Cerebellar nuclear complex (tissue), 1 donor: ENCODE measurements around the gene PTPRM.
"Not testable (repeated sequence)": the region's sequence is repeated elsewhere in the genome, so short reads cannot be mapped to it uniquely, and the experiment has no call there.

Source experiments
- DNase-seq, 2 experiments: peaks; one replicate each; lab custom pipeline; 2025; lab: John Stamatoyannopoulos, UW

Gene PTPRM

GRCh38 chr18:7727361-7728076 lies 160.4 kb downstream of the PTPRM start:
- no peak for DNase-seq

GRCh38 chr18:7728297-7728696 lies 161.2 kb downstream of the PTPRM start:
- no peak for DNase-seq

GRCh38 chr18:7729868-7730267 lies 162.8 kb downstream of the PTPRM start:
- no peak for DNase-seq

GRCh38 chr18:7730682-7731081 lies 163.6 kb downstream of the PTPRM start:
- DNase-seq: no peak

GRCh38 chr18:7733642-7734041 lies 166.5 kb downstream of the PTPRM start:
- DNase-seq: no peak

GRCh38 chr18:7735196-7735595 lies 168.1 kb downstream of the PTPRM start:
- DNase-seq: no peak

GRCh38 chr18:7735626-7736175 lies 168.6 kb downstream of the PTPRM start:
- no peak for DNase-seq

- not testable (repeated sequence) for DNase-seq
These were observed 169.4 kb downstream of the PTPRM start for GRCh38 chr18:7736526-7736925.

- DNase-seq: no peak
These were observed 170.4 kb downstream of the PTPRM start for GRCh38 chr18:7737550-7737949.

- no peak for DNase-seq
These were observed 173.7 kb downstream of the PTPRM start for GRCh38 chr18:7740821-7741220.

- DNase-seq: no peak
These were observed 174.5 kb downstream of the PTPRM start for GRCh38 chr18:7741640-7742039.

GRCh38 chr18:7742224-7742623 lies 175.1 kb downstream of the PTPRM start:
- no peak for DNase-seq

- DNase-seq: no peak
These were observed 176.1 kb downstream of the PTPRM start for GRCh38 chr18:7743256-7743655.

- no peak for DNase-seq
These were observed 179.0 kb downstream of the PTPRM start for GRCh38 chr18:7746106-7746505.

GRCh38 chr18:7748251-7749007 lies 181.3 kb downstream of the PTPRM start:
- DNase-seq: no peak

- no peak for DNase-seq
These were observed 181.9 kb downstream of the PTPRM start for GRCh38 chr18:7749008-7749405.

- DNase-seq: no peak
These were observed 182.4 kb downstream of the PTPRM start for GRCh38 chr18:7749510-7749981.

GRCh38 chr18:7750095-7750663 lies 183.1 kb downstream of the PTPRM start:
- no peak for DNase-seq

- no peak for DNase-seq
These were observed 183.8 kb downstream of the PTPRM start for GRCh38 chr18:7750966-7751365.

GRCh38 chr18:7754258-7754657 lies 187.1 kb downstream of the PTPRM start:
- DNase-seq: no peak

- DNase-seq: no peak
These were observed 187.6 kb downstream of the PTPRM start for GRCh38 chr18:7754725-7755181.

GRCh38 chr18:7755753-7756475 lies 188.8 kb downstream of the PTPRM start:
- no peak for DNase-seq
